ENCODE results near the gene SCTR.

DNA sequence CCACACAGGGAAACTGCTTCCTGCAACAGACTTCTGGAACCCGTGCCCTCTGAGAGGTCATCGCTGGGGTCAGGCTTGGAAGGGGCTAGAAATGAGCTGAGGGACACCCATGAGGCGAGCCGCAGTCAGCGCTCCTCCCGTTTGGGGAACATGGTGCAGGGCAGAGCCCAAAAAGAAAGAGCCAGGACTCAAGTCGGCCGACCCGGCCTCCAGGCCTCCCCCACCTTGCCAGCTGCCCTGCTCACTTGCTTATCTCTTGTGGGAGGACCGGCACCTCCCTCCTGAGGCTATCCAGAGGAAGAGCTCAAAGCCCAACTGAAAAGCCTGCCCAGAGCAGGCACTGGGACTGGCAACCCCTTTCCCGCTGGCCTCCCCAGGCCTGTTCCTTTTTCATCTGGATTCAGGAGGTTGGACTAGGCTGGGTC is 43.6 kb downstream of the SCTR start:
- TF ChIP-seq POLR2AphosphoS5 (IDR thresholded peaks at IDR 0.05; ENCODE audit: low read depth) (no peak), GABPA (IDR thresholded peaks at IDR 0.05; ENCODE audit: low read depth) (no peak)
- TF ChIP-seq, protein P1, sequence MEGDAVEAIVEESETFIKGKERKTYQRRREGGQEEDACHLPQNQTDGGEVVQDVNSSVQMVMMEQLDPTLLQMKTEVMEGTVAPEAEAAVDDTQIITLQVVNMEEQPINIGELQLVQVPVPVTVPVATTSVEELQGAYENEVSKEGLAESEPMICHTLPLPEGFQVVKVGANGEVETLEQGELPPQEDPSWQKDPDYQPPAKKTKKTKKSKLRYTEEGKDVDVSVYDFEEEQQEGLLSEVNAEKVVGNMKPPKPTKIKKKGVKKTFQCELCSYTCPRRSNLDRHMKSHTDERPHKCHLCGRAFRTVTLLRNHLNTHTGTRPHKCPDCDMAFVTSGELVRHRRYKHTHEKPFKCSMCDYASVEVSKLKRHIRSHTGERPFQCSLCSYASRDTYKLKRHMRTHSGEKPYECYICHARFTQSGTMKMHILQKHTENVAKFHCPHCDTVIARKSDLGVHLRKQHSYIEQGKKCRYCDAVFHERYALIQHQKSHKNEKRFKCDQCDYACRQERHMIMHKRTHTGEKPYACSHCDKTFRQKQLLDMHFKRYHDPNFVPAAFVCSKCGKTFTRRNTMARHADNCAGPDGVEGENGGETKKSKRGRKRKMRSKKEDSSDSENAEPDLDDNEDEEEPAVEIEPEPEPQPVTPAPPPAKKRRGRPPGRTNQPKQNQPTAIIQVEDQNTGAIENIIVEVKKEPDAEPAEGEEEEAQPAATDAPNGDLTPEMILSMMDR (IDR thresholded peaks at IDR 0.05; ENCODE audit: insufficient read depth, low read length): no peak
